HG03175 (cell line): ENCODE data around the gene MAP3K15.

Source experiments
- ATAC-seq: cut with Tn5 transposase; IDR thresholded peaks from one replicate; pipeline ENCODE4 v1.9.1; 2021; ENCODE audit warnings: mild to moderate bottlenecking, moderate library complexity; ENCODE audit not compliant: unreplicated experiment

The MAP3K15 gene

GRCh38 chrX:19350941-19351384 is 164.3 kb downstream of the MAP3K15 start:
- peak; percentile 98 for ATAC-seq

DNA sequence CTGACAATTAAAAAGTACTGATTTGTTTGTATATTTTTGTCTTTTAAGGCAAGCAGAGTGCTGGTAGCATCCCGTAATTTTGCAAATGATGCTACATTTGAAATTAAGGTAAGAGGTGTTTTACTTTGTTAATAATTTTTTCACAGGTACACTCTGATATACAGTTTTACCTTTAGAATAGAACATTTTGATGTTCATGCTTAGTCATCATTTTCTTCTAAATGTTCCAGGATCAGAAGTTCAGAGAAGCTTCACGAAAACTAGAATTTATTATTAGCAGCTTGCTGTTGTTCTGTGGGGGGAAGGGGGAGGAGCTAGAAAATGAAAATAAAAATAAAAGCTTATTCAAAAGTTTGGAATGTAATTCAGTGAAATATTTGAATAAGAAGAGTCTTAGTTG is 166.0 kb downstream of the MAP3K15 start:
- no peak for ATAC-seq

- ATAC-seq = no peak
Measured at GRCh38 chrX:19347916-19348315, 167.4 kb downstream of the MAP3K15 start.

- no peak for ATAC-seq
Measured at GRCh38 chrX:19344661-19345060, 170.6 kb downstream of the MAP3K15 start.

GRCh38 chrX:19343535-19344408 is 171.5 kb downstream of the MAP3K15 start, which contains the start of gene PDHA1:
Gene PDHA1 (plus strand): TSS chrX:19343927. CDS start chrX:19344038, 111 bp downstream.
- ATAC-seq = peak; percentile 99

DNA sequence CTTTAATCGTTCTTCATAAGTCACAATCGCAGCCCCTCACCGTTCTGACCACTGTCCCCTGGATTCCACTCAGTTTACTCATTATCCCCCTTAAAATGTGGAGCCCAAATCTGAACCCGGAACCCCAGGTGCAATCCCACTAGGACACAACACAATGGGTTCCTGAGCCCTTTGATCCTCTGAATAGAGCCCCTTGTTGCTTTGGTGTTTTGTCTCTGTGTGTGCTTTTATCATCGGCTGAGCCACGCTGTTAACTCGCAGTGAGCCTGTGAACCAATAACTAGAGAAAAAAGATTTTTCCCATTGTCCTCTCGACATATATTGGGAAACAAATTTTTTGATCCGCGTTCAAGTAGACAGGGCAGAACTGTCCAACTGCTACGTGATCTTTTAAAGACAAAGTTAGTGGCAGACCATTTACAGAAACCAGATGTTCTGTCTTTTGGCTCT is 172.2 kb downstream of the MAP3K15 start:
- no peak for ATAC-seq

DNA sequence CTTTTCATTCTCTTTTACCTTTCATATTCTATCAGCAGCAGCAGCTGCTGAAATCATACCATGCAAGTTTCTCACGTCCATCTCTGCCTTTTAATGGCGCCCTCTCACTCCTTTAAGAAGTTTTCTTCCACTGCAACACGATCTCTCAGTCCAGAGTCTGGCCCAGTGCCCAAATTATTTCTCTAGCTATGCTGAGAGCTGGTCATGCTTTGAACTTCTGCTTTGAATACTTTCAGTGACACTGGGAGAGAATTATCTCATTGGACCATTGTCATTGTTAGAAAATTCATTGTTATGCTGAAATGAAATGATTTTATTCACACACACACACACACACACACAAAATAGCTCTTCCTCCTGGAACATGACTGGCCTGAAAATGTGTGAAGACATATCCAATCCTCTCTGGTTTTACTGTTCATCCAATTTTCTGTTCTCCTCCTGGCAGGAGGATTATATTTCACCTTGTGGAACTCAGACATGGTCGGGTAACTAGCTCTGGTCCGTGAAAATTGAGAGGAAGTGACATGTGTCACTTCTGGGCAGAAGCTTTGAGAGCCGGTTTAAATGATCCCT is 172.9 kb downstream of the MAP3K15 start:
- no peak for ATAC-seq

DNA sequence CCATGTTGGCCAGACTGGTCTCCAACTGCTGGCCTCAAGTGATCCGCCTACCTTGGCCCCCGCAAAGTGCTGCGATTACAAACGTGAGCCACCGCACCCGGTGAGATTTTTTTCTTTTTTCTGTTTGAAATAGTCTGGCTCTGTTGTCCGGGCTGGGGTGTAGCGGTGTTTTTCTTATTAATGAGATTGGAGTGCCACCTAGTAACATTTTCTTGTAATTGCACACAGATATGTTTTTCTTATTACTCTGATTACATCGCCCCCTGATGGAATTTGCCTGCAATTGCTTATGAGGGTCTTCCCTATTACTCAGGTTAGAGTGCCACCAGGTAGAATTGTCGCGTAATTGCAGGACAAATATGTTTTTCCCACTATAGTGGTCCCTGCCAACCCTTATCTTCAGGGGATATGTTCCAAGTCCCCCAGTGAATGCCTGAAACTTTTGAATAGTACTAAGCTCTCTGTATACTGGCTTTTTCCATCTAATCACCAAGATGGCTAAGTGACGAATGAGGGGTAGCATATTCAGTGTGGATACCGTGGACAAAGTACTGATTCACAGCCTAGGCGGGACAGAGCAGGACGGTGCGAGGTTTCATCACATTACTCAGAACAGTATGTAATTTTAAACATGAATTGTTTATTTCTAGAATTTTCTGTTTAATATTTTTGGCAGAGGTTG is 180.2 kb downstream of the MAP3K15 start:
- ATAC-seq = no peak

DNA sequence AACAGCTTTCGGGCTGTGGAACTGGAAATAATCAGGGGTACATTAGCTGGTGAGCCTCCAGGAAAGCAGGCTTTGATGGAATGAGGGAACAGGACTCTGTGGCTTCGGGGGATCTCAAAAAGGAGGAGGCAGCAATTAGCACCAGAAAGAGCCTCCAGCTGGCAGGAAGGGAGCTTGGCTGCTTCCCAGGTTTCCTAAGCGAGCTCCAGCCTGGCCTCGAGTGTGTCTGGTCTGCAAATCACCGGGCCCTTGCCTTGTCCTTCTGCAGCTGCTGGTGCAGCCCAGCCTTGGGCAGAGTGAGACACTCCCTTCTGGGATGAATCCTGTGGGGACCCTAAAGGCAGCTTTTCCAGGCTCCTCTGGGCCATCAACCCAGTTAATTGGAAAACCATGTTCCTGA is 182.3 kb downstream of the MAP3K15 start:
- ATAC-seq = no peak

GRCh38 chrX:19331831-19332230 is 183.5 kb downstream of the MAP3K15 start:
- ATAC-seq = no peak

GRCh38 chrX:19326567-19326966 is 188.7 kb downstream of the MAP3K15 start:
- ATAC-seq = no peak
